H1 (cell line): ENCODE measurements around the gene PSMD3. TPM values are rescaled to one million over a fixed set of nuclear protein-coding genes. Genes with fewer than 3 reads are reported as not detected.

Source experiments
- BACH1 ChIP-seq: IDR thresholded peaks from 2 replicates; pipeline ENCODE4 v1.6.1; 2012; ENCODE audit warnings: low read length, improper control_type of control experiment
- GABPA ChIP-seq: IDR thresholded peaks from 2 replicates; pipeline ENCODE4 v1.6.1; 2011; ENCODE audit warnings: mild to moderate bottlenecking, low read length, moderate library complexity, borderline replicate concordance; ENCODE audit not compliant: insufficient read depth
- MAFK ChIP-seq: IDR thresholded peaks from 2 replicates; pipeline ENCODE4 v1.6.1; 2012; ENCODE audit warnings: low read depth, mild to moderate bottlenecking, improper control_type of control experiment, low read length
- NANOG ChIP-seq: IDR thresholded peaks from 2 replicates; pipeline ENCODE4 v1.6.1; 2011; ENCODE audit warnings: low read length, low read depth, mild to moderate bottlenecking, inconsistent platforms; ENCODE audit not compliant: insufficient read depth, poor library complexity, severe bottlenecking
- SP1 ChIP-seq: IDR thresholded peaks from 2 replicates; pipeline ENCODE4 v1.6.1; 2011; ENCODE audit warnings: low read depth, low read length
- polyA plus RNA-seq, 7 experiments: library from polyadenylated mRNA; depleted of rRNA in 3 of 7; stranded (reverse) in 5 of 7; unstranded in 2 of 7; fragments of >200 nt in 5 of 7; fragments of 200-250 nt in 2 of 7; gene quantifications; 1 replicate in 5 of 7; 2 replicates in 1 of 7; 4 replicates in 1 of 7; pipeline versions ENCODE4 v1.2.1 to v1.2.3, GENCODE V29; 2011 to 2013; ENCODE audit warnings: missing spikeins in 2 of 7, mixed read lengths in 2 of 7
- total RNA-seq: library from RNA; stranded (reverse); fragmentation: NEBNext Ultra II Directional; extraction: Animal tissue kit (Norgen Biotek cat#: 25700); gene quantifications from 2 replicates; pipeline ENCODE4 v1.2.1, GENCODE V29; 2021
- TF ChIP-seq, protein P1 (sequence below): IDR thresholded peaks from 2 replicates; pipeline ENCODE4 v1.6.1; 2012; ENCODE audit warnings: inconsistent platforms
- TF ChIP-seq, protein P2 (sequence below): IDR thresholded peaks from 2 replicates; pipeline ENCODE4 v1.6.1; 2012; ENCODE audit warnings: low read length, inconsistent platforms

PSMD3 gene
- total and polyA plus RNA-seq, 2 of the 8 experiments (the other 6 are each of a cell fraction or from before 2014, with no cell fraction given) = 151 to 198 TPM

DNA sequence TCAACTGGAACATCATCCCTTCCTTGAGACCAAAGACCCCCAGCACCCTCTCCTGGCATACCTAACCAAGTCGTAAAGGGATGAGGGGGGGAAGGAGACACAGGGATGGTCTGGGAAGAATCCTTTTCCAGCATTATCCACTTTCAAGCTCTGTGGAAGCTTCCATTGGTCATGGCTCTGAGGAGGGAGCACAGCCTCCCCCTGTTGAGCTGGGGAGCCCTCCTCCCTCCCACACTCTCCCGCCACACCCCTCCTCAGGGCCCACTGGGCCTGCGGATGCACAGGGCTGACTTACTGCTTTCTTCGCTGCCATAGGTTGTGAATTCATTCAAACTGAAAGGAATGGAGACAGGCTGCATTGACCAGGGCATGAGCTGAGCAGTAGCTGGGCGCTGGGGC is 47.0 kb downstream of the PSMD3 start (continued):
- TF ChIP-seq, protein P1, sequence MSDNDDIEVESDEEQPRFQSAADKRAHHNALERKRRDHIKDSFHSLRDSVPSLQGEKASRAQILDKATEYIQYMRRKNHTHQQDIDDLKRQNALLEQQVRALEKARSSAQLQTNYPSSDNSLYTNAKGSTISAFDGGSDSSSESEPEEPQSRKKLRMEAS = no peak
- TF ChIP-seq SP1 = no peak
- TF ChIP-seq MAFK = no peak
- TF ChIP-seq, protein P2, sequence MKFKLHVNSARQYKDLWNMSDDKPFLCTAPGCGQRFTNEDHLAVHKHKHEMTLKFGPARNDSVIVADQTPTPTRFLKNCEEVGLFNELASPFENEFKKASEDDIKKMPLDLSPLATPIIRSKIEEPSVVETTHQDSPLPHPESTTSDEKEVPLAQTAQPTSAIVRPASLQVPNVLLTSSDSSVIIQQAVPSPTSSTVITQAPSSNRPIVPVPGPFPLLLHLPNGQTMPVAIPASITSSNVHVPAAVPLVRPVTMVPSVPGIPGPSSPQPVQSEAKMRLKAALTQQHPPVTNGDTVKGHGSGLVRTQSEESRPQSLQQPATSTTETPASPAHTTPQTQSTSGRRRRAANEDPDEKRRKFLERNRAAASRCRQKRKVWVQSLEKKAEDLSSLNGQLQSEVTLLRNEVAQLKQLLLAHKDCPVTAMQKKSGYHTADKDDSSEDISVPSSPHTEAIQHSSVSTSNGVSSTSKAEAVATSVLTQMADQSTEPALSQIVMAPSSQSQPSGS = no peak
- no peak for TF ChIP-seq GABPA
- TF ChIP-seq NANOG = no peak
- TF ChIP-seq BACH1 = no peak
